ENCODE data around the gene PFN1.
A peak's percentile ranks its signal among the peaks of the same experiment; 100 is the strongest.

DNA sequence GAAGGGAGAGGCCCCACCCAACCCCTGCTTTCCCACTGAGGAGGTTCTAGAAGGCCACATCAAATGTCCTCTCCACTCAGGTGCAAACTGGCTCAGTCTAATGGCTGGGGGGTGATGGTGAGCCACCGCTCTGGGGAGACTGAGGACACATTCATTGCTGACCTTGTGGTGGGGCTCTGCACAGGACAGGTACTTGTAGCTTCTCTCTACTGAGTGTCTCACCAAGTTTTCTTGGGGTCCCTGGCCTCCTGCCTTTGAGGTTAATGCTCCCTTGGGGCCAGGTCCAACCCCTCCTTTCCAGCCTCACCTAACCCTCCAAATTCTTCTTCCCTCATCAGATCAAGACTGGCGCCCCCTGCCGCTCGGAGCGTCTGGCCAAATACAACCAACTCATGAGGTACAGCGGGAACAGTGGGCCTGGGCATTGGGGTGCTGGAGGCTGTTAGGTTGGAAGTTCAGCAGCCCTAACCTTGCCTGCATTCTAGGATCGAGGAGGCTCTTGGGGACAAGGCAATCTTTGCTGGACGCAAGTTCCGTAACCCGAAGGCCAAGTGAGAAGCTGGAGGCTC, 8.2 kb upstream of the PFN1 start:
- TF ChIP-seq, protein P1, sequence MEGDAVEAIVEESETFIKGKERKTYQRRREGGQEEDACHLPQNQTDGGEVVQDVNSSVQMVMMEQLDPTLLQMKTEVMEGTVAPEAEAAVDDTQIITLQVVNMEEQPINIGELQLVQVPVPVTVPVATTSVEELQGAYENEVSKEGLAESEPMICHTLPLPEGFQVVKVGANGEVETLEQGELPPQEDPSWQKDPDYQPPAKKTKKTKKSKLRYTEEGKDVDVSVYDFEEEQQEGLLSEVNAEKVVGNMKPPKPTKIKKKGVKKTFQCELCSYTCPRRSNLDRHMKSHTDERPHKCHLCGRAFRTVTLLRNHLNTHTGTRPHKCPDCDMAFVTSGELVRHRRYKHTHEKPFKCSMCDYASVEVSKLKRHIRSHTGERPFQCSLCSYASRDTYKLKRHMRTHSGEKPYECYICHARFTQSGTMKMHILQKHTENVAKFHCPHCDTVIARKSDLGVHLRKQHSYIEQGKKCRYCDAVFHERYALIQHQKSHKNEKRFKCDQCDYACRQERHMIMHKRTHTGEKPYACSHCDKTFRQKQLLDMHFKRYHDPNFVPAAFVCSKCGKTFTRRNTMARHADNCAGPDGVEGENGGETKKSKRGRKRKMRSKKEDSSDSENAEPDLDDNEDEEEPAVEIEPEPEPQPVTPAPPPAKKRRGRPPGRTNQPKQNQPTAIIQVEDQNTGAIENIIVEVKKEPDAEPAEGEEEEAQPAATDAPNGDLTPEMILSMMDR (IDR thresholded peaks at IDR 0.05) = peak in 1 of 4 experiments; percentile 7
- TF ChIP-seq POLR2A (IDR thresholded peaks at IDR 0.05) = no peak
- no peak for TF ChIP-seq POLR2AphosphoS5 (IDR thresholded peaks at IDR 0.05)
